B cell (primary cell): ENCODE data around the gene SHB. TPM values are rescaled to one million over a fixed set of nuclear protein-coding genes. Genes with fewer than 3 reads are reported as not detected.

Experiments used
- ATAC-seq: fragments of 200-7000 bp; cut with Tn5 transposase; one replicate; pipeline ENCODE4 v1.10.0; 2021; ENCODE audit warnings: low read depth, mild to moderate bottlenecking, moderate number of reproducible peaks, moderate library complexity
- CTCF ChIA-PET: fragments of 350-600 bp; sonication (Branson Sonifier 250); formaldehyde crosslinking; loops from one replicate; lab custom pipeline; 2021; ENCODE audit warnings: antibody characterized with exemption, inconsistent platforms; lab: Charles Lee
- POLR2A ChIA-PET: fragments of 350-600 bp; sonication (Branson Sonifier 250); formaldehyde crosslinking; loops from one replicate; lab custom pipeline; 2021; ENCODE audit warnings: antibody characterized with exemption; lab: Charles Lee
- DNase-seq: peaks from one replicate; pipeline ENCODE4 v3.0.0; 2013
- H2AFZ ChIP-seq: 2 replicates; pipeline ENCODE4 v1.6.1; 2012; ENCODE audit warnings: mild to moderate bottlenecking, low read depth, low read length; ENCODE audit not compliant: insufficient read depth, poor library complexity, severe bottlenecking
- H3K27ac ChIP-seq, 2 donors: 1 replicate in 1 of 2; 2 replicates in 1 of 2; pipeline ENCODE4 v1.5.1; 2012 to 2013; ENCODE audit warnings: low read length in 2 of 2, mild to moderate bottlenecking in 2 of 2, moderate library complexity in 1 of 2
- H3K27me3 ChIP-seq, 4 experiments: fragments of 200-600 bp in 1 of 4; sonication (generic) in 1 of 4; replicated peaks in 1 of 4; 1 replicate in 2 of 4; 2 replicates in 2 of 4; pipeline versions ENCODE4 v1.6.1 to v1.7.0; 2013 to 2016; ENCODE audit warnings: low read length in 3 of 4, mild to moderate bottlenecking in 2 of 4, mixed read lengths in 1 of 4, moderate library complexity in 1 of 4; ENCODE audit not compliant: insufficient read depth in 4 of 4, control insufficient read depth in 3 of 4; ENCODE audit errors: control extremely low read depth in 1 of 4
- H3K36me3 ChIP-seq, 2 experiments: replicated peaks in 1 of 2; 1 replicate in 1 of 2; 2 replicates in 1 of 2; pipeline versions ENCODE4 v1.6.1 to v1.7.1; 2013; ENCODE audit warnings: low read length in 1 of 2; ENCODE audit not compliant: insufficient read depth in 2 of 2, control insufficient read depth in 1 of 2; ENCODE audit errors: control extremely low read depth in 1 of 2, extremely low read depth in 1 of 2
- H3K4me1 ChIP-seq, 2 donors: fragments of 200-600 bp in 1 of 2; sonication (generic) in 1 of 2; 1 replicate in 1 of 2; 2 replicates in 1 of 2; pipeline versions ENCODE4 v1.5.1 to v1.6.1; 2013 to 2017; ENCODE audit warnings: low read length in 2 of 2; ENCODE audit not compliant: control insufficient read depth in 2 of 2, insufficient read depth in 2 of 2
- H3K4me2 ChIP-seq: replicated peaks from 2 replicates; pipeline ENCODE3; 2012; ENCODE audit warnings: mild to moderate bottlenecking, low read depth, low read length; ENCODE audit not compliant: poor library complexity, severe bottlenecking
- H3K4me3 ChIP-seq, 5 experiments: fragments of 200-600 bp in 1 of 5; sonication (generic) in 1 of 5; 1 replicate in 3 of 5; 2 replicates in 2 of 5; pipeline versions ENCODE4 v1.5.1 to v1.7.0; 2011 to 2016; ENCODE audit warnings: low read length in 4 of 5, mild to moderate bottlenecking in 4 of 5, low read depth in 2 of 5, control low read depth in 1 of 5, moderate library complexity in 1 of 5; ENCODE audit not compliant: insufficient read depth in 1 of 5; ENCODE audit errors: control extremely low read depth in 1 of 5, extremely low read depth in 1 of 5
- H3K79me2 ChIP-seq: fragments of 200-600 bp; sonication (generic); one replicate; pipeline ENCODE4 v1.6.0; 2016; ENCODE audit warnings: low read length; ENCODE audit not compliant: control insufficient read depth, insufficient read depth
- H3K9ac ChIP-seq: fragments of 200-600 bp; sonication (generic); 2 replicates; pipeline ENCODE4 v1.6.1; 2017; ENCODE audit warnings: mild to moderate bottlenecking, low read length, moderate library complexity
- H3K9me3 ChIP-seq, 3 donors: one replicate each; pipeline versions ENCODE4 v1.6.1 to v1.7.1; 2013; ENCODE audit warnings: low read length in 2 of 3; ENCODE audit not compliant: control insufficient read depth in 2 of 3, insufficient read depth in 1 of 3; ENCODE audit errors: control extremely low read depth in 1 of 3
- H4K20me1 ChIP-seq: 2 replicates; pipeline ENCODE4 v1.6.0; 2012; ENCODE audit warnings: mild to moderate bottlenecking, low read length; ENCODE audit not compliant: insufficient read depth, control insufficient read depth, poor library complexity, severe bottlenecking
- H3K27ac Mint-ChIP-seq: one replicate; pipeline ENCODE4 v1.8.0; 2021; ENCODE audit warnings: mixed read lengths
- H3K27me3 Mint-ChIP-seq: one replicate; pipeline ENCODE4 v1.8.0; 2021; ENCODE audit warnings: mixed read lengths
- H3K4me1 Mint-ChIP-seq: one replicate; pipeline ENCODE4 v1.8.0; 2021; ENCODE audit warnings: mixed read lengths
- H3K4me3 Mint-ChIP-seq: one replicate; pipeline ENCODE4 v1.8.0; 2021; ENCODE audit warnings: mixed read lengths
- H3K9me3 Mint-ChIP-seq: one replicate; pipeline ENCODE4 v1.8.0; 2022; ENCODE audit warnings: mixed read lengths; ENCODE audit not compliant: insufficient read depth
- CTCF ChIP-seq: fragments of 200-600 bp; IDR thresholded peaks from one replicate; pipeline ENCODE4 v1.8.0; 2022; ENCODE audit warnings: antibody characterized with exemption, mild to moderate bottlenecking
- EZH2 ChIP-seq: IDR thresholded peaks from 2 replicates; pipeline ENCODE4 v1.6.1; 2012; ENCODE audit warnings: borderline replicate concordance, low read depth, mild to moderate bottlenecking, moderate library complexity, low read length; ENCODE audit not compliant: insufficient read depth, poor library complexity, severe bottlenecking
- WGBS: methylation state at CpG from one replicate; pipeline ENCODE4 v1.1.5; 2013; ENCODE audit warnings: missing lambda C conversion rate; ENCODE audit not compliant: insufficient coverage; 5-methylcytosine and 5-hydroxymethylcytosine counted together
- intact Hi-C: fragments of 100-400 bp; cut with micrococcal nuclease; formaldehyde crosslinking; loops from one replicate; pipeline ENCODE4 v1.10.0; 2022
- polyA plus RNA-seq: library from polyadenylated mRNA; depleted of rRNA; stranded (reverse); fragments of >200 nt; gene quantifications from 2 replicates; pipeline ENCODE4 v1.2.3, GENCODE V29; 2012
- total RNA-seq, 2 donors: library from RNA; stranded (reverse); fragments of 120-200 nt in 1 of 2; gene quantifications; 1 replicate in 1 of 2; 2 replicates in 1 of 2; pipeline versions ENCODE4 v1.2.3 to v1.2.4, GENCODE V29; 2013 to 2022

Gene SHB
- total and polyA plus RNA-seq, 2 donors (not counting 1 experiment from before 2014, with no cell fraction given): 0.06 to 1.9 TPM

- no peak overlapping the region for H2AFZ ChIP-seq
- WGBS: 95% methylated on average over 4 of the region's 6 CpGs
- H3K4me3 ChIP-seq: no peak overlapping the region
- H3K9me3 ChIP-seq: no peaks in the 10 kb centered on the region
- no peaks in the 10 kb centered on the region for H3K4me1 Mint-ChIP-seq
- H3K27ac Mint-ChIP-seq: no peak overlapping the region
- no peaks in the 10 kb centered on the region for H4K20me1 ChIP-seq
- no peaks in the 10 kb centered on the region for H3K79me2 ChIP-seq
- H3K36me3 ChIP-seq: no peaks in the 10 kb centered on the region
- H3K9ac ChIP-seq: no peak overlapping the region
- peaks cover 37% of the 10 kb centered on the region for H3K27me3 Mint-ChIP-seq
- ATAC-seq: no peak
- peaks cover 0 to 3% (median 0%) of the 10 kb centered on the region in 4 experiments for H3K27me3 ChIP-seq
- POLR2A ChIA-PET: no interaction called here
- H3K27ac ChIP-seq: no peak overlapping the region
- intact Hi-C loops: no loop called here
- H3K9me3 Mint-ChIP-seq: peaks cover 2% of the 10 kb centered on the region
- TF ChIP-seq EZH2: no peak
- no peak for TF ChIP-seq CTCF
- no peak overlapping the region for H3K4me2 ChIP-seq
- DNase-seq: no peak
- H3K4me3 Mint-ChIP-seq: no peak overlapping the region
- CTCF ChIA-PET: no interaction called here
- H3K4me1 ChIP-seq: no peaks in the 10 kb centered on the region
Measured at GRCh38 chr9:38110476-38110875, 41.4 kb upstream of the SHB start.

- Mint-ChIP-seq H3K4me3 (no peak overlapping the region), H3K4me1 (no peaks in the 10 kb centered on the region), H3K27ac (no peak overlapping the region), H3K27me3 (peaks cover 40% of the 10 kb centered on the region), H3K9me3 (peaks cover 2% of the 10 kb centered on the region)
- no peak overlapping the region for H3K4me3 ChIP-seq
- ChIA-PET POLR2A (no interaction called here), CTCF (interaction anchor here (0.7 kb wide), 1 partner anchor 22 kb away, joined by 3 read pairs; no protein-coding TSS in a partner anchor)
- no peaks in the 10 kb centered on the region for H3K9me3 ChIP-seq
- H4K20me1 ChIP-seq: no peaks in the 10 kb centered on the region
- ATAC-seq (no peak), DNase-seq (no peak)
- H3K27ac ChIP-seq: no peak overlapping the region
- no peak overlapping the region for H2AFZ ChIP-seq
- TF ChIP-seq CTCF (no peak), EZH2 (no peak)
- H3K9ac ChIP-seq: no peak overlapping the region
- 100% methylated on average over 3 of the region's 6 CpGs for WGBS
- peaks cover 0 to 4% (median 0%) of the 10 kb centered on the region in 4 experiments for H3K27me3 ChIP-seq
- intact Hi-C loops: no loop called here
- H3K4me1 ChIP-seq: no peaks in the 10 kb centered on the region
- H3K79me2 ChIP-seq: no peaks in the 10 kb centered on the region
- H3K4me2 ChIP-seq: no peak overlapping the region
- H3K36me3 ChIP-seq: no peaks in the 10 kb centered on the region
Measured at GRCh38 chr9:38109601-38110000, 40.6 kb upstream of the SHB start.
